ENCODE measurements around the gene DHCR24. TPM values are rescaled to one million over a fixed set of nuclear protein-coding genes. Genes with fewer than 3 reads are reported as not detected.

The DHCR24 gene
- total RNA-seq, 4 donors from 2014 or later = 64.9 to 181 (median 125) TPM

GRCh38 chr1:54853096-54853792, 33.8 kb downstream of the DHCR24 start:
- no peak for DNase-seq (ENCODE audit: low spot score)
- no peak for TF ChIP-seq CTCF (IDR thresholded peaks at IDR 0.05)
- no peak for ATAC-seq (ENCODE audit: low FRiP score)

GRCh38 chr1:54851936-54852524, 35.0 kb downstream of the DHCR24 start:
- no peak for DNase-seq (ENCODE audit: low spot score)
- no peak for TF ChIP-seq CTCF (IDR thresholded peaks at IDR 0.05)
- ATAC-seq (ENCODE audit: low FRiP score) = no peak

GRCh38 chr1:54851406-54851805, 35.6 kb downstream of the DHCR24 start:
- ATAC-seq (ENCODE audit: low FRiP score) (no peak), DNase-seq (ENCODE audit: low spot score) (no peak)
- TF ChIP-seq CTCF (IDR thresholded peaks at IDR 0.05) = no peak

GRCh38 chr1:54850737-54851136, 36.3 kb downstream of the DHCR24 start:
- no peak for TF ChIP-seq CTCF (IDR thresholded peaks at IDR 0.05)
- ATAC-seq (ENCODE audit: low FRiP score) = peak; percentile 72

GRCh38 chr1:54850069-54850730, 36.8 kb downstream of the DHCR24 start:
- no peak for DNase-seq (ENCODE audit: low spot score)
- no peak for ATAC-seq (ENCODE audit: low FRiP score)
- no peak for TF ChIP-seq CTCF (IDR thresholded peaks at IDR 0.05)

More at GRCh38 chr1:54850737-54851136, 36.3 kb downstream of the DHCR24 start:
- no peak for DNase-seq (ENCODE audit: low spot score)

GRCh38 chr1:54849219-54850068, 37.6 kb downstream of the DHCR24 start:
- ATAC-seq (ENCODE audit: low FRiP score) = no peak
- no peak for TF ChIP-seq CTCF (IDR thresholded peaks at IDR 0.05)
- no peak for DNase-seq (ENCODE audit: low spot score)

All from omental fat pad (tissue), 4 donors.